ENCODE results near the gene PLPP4.

DNA sequence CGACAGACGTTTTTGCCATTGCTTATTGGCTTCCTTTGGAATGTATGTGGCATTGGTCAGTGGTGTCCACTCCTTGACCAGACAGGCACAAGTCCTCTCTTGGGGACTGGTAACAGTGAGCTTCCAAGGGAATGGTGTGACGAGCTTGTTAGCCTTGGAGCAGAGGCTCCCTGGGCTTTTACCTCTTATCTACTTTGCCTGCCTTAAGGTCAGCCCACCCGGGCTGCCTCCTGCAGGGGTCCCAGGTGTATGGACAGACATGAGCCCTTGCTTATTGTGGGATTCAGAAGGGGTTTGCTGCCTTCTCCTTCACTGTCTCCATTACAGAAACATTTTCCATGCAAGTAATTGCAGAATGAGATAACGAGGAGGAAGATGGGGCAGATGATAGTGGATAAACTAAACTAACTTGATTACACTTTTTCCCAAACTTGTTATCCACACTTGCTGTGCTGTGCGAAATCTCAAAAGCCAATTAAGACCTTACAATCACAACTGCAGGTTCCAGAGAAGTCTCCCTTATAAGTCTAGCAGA, 29.7 kb downstream of the PLPP4 start:
- TF ChIP-seq, protein P1, sequence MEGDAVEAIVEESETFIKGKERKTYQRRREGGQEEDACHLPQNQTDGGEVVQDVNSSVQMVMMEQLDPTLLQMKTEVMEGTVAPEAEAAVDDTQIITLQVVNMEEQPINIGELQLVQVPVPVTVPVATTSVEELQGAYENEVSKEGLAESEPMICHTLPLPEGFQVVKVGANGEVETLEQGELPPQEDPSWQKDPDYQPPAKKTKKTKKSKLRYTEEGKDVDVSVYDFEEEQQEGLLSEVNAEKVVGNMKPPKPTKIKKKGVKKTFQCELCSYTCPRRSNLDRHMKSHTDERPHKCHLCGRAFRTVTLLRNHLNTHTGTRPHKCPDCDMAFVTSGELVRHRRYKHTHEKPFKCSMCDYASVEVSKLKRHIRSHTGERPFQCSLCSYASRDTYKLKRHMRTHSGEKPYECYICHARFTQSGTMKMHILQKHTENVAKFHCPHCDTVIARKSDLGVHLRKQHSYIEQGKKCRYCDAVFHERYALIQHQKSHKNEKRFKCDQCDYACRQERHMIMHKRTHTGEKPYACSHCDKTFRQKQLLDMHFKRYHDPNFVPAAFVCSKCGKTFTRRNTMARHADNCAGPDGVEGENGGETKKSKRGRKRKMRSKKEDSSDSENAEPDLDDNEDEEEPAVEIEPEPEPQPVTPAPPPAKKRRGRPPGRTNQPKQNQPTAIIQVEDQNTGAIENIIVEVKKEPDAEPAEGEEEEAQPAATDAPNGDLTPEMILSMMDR (conservative IDR thresholded peaks at IDR 0.05) = no peak
- no peak for TF ChIP-seq EZH2 (IDR thresholded peaks at IDR 0.05; ENCODE audit: low read depth)

Data from PC-9 (cell line).